ENCODE results near the gene CLMP.

Gene CLMP

GRCh38 chr11:123221584-123221983 is 26.5 kb upstream of the CLMP start (continued):
- TF ChIP-seq PRDM10 (tag by site-specific recombination; IDR thresholded peaks at IDR 0.05) = no peak
- no peak for TF ChIP-seq ZNF174 (tag by site-specific recombination; IDR thresholded peaks at IDR 0.05)
- TF ChIP-seq, protein P1, sequence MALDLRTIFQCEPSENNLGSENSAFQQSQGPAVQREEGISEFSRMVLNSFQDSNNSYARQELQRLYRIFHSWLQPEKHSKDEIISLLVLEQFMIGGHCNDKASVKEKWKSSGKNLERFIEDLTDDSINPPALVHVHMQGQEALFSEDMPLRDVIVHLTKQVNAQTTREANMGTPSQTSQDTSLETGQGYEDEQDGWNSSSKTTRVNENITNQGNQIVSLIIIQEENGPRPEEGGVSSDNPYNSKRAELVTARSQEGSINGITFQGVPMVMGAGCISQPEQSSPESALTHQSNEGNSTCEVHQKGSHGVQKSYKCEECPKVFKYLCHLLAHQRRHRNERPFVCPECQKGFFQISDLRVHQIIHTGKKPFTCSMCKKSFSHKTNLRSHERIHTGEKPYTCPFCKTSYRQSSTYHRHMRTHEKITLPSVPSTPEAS (tag by site-specific recombination; IDR thresholded peaks at IDR 0.05) = no peak
- TF ChIP-seq, protein P2, sequence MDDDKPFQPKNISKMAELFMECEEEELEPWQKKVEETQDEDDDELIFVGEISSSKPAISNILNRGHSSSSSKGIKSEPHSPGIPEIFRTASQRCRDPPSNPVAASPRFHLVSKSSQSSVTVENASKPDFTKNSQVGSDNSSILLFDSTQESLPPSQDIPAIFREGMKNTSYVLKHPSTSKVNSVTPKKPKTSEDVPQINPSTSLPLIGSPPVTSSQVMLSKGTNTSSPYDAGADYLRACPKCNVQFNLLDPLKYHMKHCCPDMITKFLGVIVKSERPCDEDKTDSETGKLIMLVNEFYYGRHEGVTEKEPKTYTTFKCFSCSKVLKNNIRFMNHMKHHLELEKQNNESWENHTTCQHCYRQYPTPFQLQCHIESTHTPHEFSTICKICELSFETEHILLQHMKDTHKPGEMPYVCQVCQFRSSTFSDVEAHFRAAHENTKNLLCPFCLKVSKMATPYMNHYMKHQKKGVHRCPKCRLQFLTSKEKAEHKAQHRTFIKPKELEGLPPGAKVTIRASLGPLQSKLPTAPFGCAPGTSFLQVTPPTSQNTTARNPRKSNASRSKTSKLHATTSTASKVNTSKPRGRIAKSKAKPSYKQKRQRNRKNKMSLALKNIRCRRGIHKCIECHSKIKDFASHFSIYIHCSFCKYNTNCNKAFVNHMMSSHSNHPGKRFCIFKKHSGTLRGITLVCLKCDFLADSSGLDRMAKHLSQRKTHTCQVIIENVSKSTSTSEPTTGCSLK (tag by site-specific recombination; IDR thresholded peaks at IDR 0.05) = no peak
- no peak for TF ChIP-seq TCF7L2 (IDR thresholded peaks at IDR 0.05; ENCODE audit: borderline replicate concordance, low read depth, low read length)
- no peak for TF ChIP-seq ZNF404 (tag by site-specific recombination; IDR thresholded peaks at IDR 0.05)
- TF ChIP-seq ZNF658 (tag by site-specific recombination; IDR thresholded peaks at IDR 0.05) = no peak

GRCh38 chr11:123221096-123221561 is 26.1 kb upstream of the CLMP start:
- no peaks in the 10 kb centered on the region for H3K36me3 ChIP-seq (ENCODE audit: control insufficient read depth in 2 of 2, insufficient read depth in 1 of 2, low read length in 2 of 2)
- H3K4me1 ChIP-seq (ENCODE audit: control insufficient read depth, insufficient read depth, low read length) = no peaks in the 10 kb centered on the region; the same call in 1 of the 2 replicates
- H3K9me3 ChIP-seq (ENCODE audit: control insufficient read depth, insufficient read depth, low read depth, low read length) = no peaks in the 10 kb centered on the region
- no peak for TF ChIP-seq ZBTB44 (tag by site-specific recombination; IDR thresholded peaks at IDR 0.05)
- TF ChIP-seq, protein P3, sequence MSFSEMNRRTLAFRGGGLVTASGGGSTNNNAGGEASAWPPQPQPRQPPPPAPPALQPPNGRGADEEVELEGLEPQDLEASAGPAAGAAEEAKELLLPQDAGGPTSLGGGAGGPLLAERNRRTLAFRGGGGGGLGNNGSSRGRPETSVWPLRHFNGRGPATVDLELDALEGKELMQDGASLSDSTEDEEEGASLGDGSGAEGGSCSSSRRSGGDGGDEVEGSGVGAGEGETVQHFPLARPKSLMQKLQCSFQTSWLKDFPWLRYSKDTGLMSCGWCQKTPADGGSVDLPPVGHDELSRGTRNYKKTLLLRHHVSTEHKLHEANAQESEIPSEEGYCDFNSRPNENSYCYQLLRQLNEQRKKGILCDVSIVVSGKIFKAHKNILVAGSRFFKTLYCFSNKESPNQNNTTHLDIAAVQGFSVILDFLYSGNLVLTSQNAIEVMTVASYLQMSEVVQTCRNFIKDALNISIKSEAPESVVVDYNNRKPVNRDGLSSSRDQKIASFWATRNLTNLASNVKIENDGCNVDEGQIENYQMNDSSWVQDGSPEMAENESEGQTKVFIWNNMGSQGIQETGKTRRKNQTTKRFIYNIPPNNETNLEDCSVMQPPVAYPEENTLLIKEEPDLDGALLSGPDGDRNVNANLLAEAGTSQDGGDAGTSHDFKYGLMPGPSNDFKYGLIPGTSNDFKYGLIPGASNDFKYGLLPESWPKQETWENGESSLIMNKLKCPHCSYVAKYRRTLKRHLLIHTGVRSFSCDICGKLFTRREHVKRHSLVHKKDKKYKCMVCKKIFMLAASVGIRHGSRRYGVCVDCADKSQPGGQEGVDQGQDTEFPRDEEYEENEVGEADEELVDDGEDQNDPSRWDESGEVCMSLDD (tag by site-specific recombination; IDR thresholded peaks at IDR 0.05) = no peak
- no peak for TF ChIP-seq ZNF707 (tag by site-specific recombination; IDR thresholded peaks at IDR 0.05)
- TF ChIP-seq ZNF561 (tag by site-specific recombination; IDR thresholded peaks at IDR 0.05; ENCODE audit: borderline replicate concordance) = no peak
- TF ChIP-seq ZNF155 (tag by site-specific recombination; IDR thresholded peaks at IDR 0.05) = no peak
- TF ChIP-seq ZNF138 (tag by site-specific recombination; IDR thresholded peaks at IDR 0.05; ENCODE audit: borderline replicate concordance) = no peak
- no peak for TF ChIP-seq ZBTB48 (tag by site-specific recombination; IDR thresholded peaks at IDR 0.05)
- TF ChIP-seq, protein P1 (tag by site-specific recombination; IDR thresholded peaks at IDR 0.05) = no peak
- no peak for TF ChIP-seq ZNF555 (tag by site-specific recombination; conservative IDR thresholded peaks at IDR 0.05)
- no peak for TF ChIP-seq PRDM10 (tag by site-specific recombination; IDR thresholded peaks at IDR 0.05)
- no peak overlapping the region for H3K27ac ChIP-seq (ENCODE audit: extremely low read depth, low read depth, low read length)
- no peak overlapping the region for H3K4me3 ChIP-seq (ENCODE audit: low read depth, low read length)
- CTCF ChIA-PET = interaction anchor here (1.2 kb wide), 1 partner anchor 26 kb away, joined by 5 read pairs; no protein-coding TSS in a partner anchor
- POLR2A ChIA-PET = no interaction called here
